Kidney (tissue), 22 donors: ENCODE measurements around the gene DACT2. TPM values are rescaled to one million over a fixed set of nuclear protein-coding genes. Genes with fewer than 3 reads are reported as not detected.

Experiments used
- DNase-seq, 5 donors: peaks; one replicate each; pipeline ENCODE4 v3.0.0-alpha.2; 2013 to 2020
- FAIRE-seq: peaks from 2 replicates; lab custom pipeline; 2012; peaks lifted over from hg19 to GRCh38; lab: Jason Lieb, UNC
- H3K27ac ChIP-seq, 2 donors: one replicate each; pipeline ENCODE4 v1.7.0; 2013; ENCODE audit warnings: low read depth in 2 of 2, low read length in 2 of 2, inconsistent platforms in 1 of 2
- H3K27me3 ChIP-seq: one replicate; pipeline ENCODE4 v1.7.1; 2013; ENCODE audit warnings: low read length, inconsistent platforms; ENCODE audit not compliant: control insufficient read depth, insufficient read depth
- H3K36me3 ChIP-seq, 3 donors: one replicate each; pipeline versions ENCODE4 v1.7.0 to v1.7.1; 2013; ENCODE audit warnings: low read length in 3 of 3, control low read depth in 1 of 3, inconsistent platforms in 1 of 3; ENCODE audit not compliant: insufficient read depth in 3 of 3, control insufficient read depth in 2 of 3
- H3K4me1 ChIP-seq, 3 donors: one replicate each; pipeline versions ENCODE4 v1.7.0 to v1.7.1; 2013; ENCODE audit warnings: low read length in 3 of 3, inconsistent platforms in 1 of 3, low read depth in 1 of 3; ENCODE audit not compliant: control insufficient read depth in 2 of 3, insufficient read depth in 2 of 3
- H3K4me3 ChIP-seq, 3 donors: one replicate each; pipeline versions ENCODE4 v1.7.0 to v1.8.1; 2013; ENCODE audit warnings: low read length in 3 of 3, control low read depth in 1 of 3, inconsistent platforms in 1 of 3
- H3K9ac ChIP-seq, 3 donors: one replicate each; pipeline versions ENCODE4 v1.7.0 to v1.7.1; 2013; ENCODE audit warnings: low read length in 3 of 3, control low read depth in 1 of 3, inconsistent platforms in 1 of 3
- H3K9me3 ChIP-seq, 3 donors: one replicate each; pipeline versions ENCODE4 v1.7.0 to v1.7.1; 2013; ENCODE audit warnings: low read length in 3 of 3, control low read depth in 1 of 3, inconsistent platforms in 1 of 3; ENCODE audit not compliant: control insufficient read depth in 2 of 3, insufficient read depth in 1 of 3
- intact Hi-C: fragments of 100-400 bp; cut with DNase I; formaldehyde crosslinking; loops from one replicate; pipeline ENCODE4 v1.11.1; 2022
- long read RNA-seq, 10 donors: library from polyadenylated mRNA in 1 of 10; unstranded in 1 of 10; transcript quantifications; one replicate each; pipeline ENCODE4 v2.0.0 and lab custom pipeline, GENCODE V29; 2021 to 2026
- polyA plus RNA-seq: library from polyadenylated mRNA; stranded (reverse); fragments of 350-450 nt; fragmentation: Illumina TruSeq; extraction: RNeasy Lipid Tissue Mini Kit (QIAGEN cat#74804); gene quantifications from one replicate; pipeline ENCODE4 v1.2.3, GENCODE V29; 2014; ENCODE audit warnings: low read depth, low replicate concordance; ENCODE audit not compliant: insufficient read depth
- total RNA-seq: library from RNA; stranded (reverse); fragmentation: NEBNext Ultra II Directional; extraction: Animal tissue kit (Norgen Biotek cat#: 25700); gene quantifications from one replicate; pipeline ENCODE4 v1.2.1, GENCODE V29; 2021
- TF ChIP-seq, protein P1 (sequence below): IDR thresholded peaks from 3 replicates; pipeline ENCODE4 v1.5.1; 2012; ENCODE audit warnings: mild to moderate bottlenecking, moderate library complexity, borderline replicate concordance; ENCODE audit not compliant: insufficient read depth; ENCODE audit errors: extremely low read depth
- donor health status: control.
- donor health status: control.
- donor health status: control.
- donor health status: control.
- donor health status: control.
- donor health status: DM: yes; HTN: yes; CAD: no.
- donor health status: Normal renal cell carcinoma (clear cell type).

The DACT2 gene, protein sequence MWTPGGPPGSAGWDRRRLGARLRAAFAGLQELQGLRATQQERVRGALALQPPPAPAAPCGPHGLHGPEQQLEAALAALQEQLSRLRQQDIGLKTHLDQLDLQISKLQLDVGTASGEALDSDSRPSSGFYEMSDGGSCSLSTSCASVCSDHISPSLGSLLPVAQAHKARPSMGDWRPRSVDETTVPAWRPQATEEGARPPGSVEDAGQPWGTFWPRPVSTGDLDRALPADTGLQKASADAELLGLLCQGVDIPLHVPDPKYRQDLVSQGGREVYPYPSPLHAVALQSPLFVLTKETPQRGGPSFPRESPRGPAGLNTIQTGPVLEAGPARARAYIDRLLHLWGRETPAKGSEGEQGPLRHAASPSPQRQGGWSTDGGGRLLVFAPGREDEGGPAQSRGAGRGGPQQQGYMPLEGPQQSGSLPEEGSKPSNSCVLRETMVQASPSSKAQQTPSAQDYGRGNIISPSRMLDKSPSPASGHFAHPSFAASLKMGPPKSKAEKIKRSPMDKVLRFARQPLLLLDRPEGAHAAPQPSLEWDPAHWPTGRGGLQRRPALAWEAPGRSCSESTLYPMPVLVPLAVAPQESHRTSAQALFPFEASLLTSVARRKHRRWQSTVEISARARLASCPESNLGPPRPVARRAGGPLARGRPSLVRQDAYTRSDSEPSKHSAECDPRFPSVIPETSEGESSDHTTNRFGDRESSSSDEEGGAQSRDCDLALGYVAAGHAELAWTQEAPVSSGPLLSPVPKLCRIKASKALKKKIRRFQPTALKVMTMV
- total RNA-seq: 5.0 TPM
- polyA plus RNA-seq: 4.8 TPM
- long read RNA-seq, donor 1, transcript DACT2-201 (4 exons, 2,942 nt): major isoform, 11 of 11 reads
- long read RNA-seq, donor 1, partial matches to known transcripts: 0 of 11 reads
- long read RNA-seq, donor 1, other reads (novel, unspliced or antisense): 0 of 11 reads
- long read RNA-seq, donor 2, transcript DACT2-201 (4 exons, 2,942 nt): major isoform, 14 of 14 reads
- long read RNA-seq, donor 2, partial matches to known transcripts: 0 of 14 reads
- long read RNA-seq, donor 2, other reads (novel, unspliced or antisense): 0 of 14 reads
- long read RNA-seq, donor 3, transcript DACT2-201 (4 exons, 2,942 nt): major isoform, 21 of 21 reads
- long read RNA-seq, donor 3, partial matches to known transcripts: 0 of 21 reads
- long read RNA-seq, donor 3, other reads (novel, unspliced or antisense): 0 of 21 reads
- long read RNA-seq, donor 4, partial matches to known transcripts: 0 of 3 reads
- long read RNA-seq, donor 4, other reads (novel, unspliced or antisense): 0 of 3 reads
- long read RNA-seq, donor 5, partial matches to known transcripts: 0 of 1 reads
- long read RNA-seq, donor 5, other reads (novel, unspliced or antisense): 0 of 1 reads
- long read RNA-seq, donor 6, transcript DACT2-201 (4 exons, 2,942 nt): major isoform, 7 of 18 reads
- long read RNA-seq, donor 6, partial matches to known transcripts: 11 of 18 reads
- long read RNA-seq, donor 6, other reads (novel, unspliced or antisense): 0 of 18 reads
- long read RNA-seq, donor 7, transcript DACT2-201 (4 exons, 2,942 nt): major isoform, 9 of 14 reads
- long read RNA-seq, donor 7, partial matches to known transcripts: 1 of 14 reads
- long read RNA-seq, donor 7, other reads (novel, unspliced or antisense): 4 of 14 reads
- long read RNA-seq, donor 8, transcript DACT2-201 (4 exons, 2,942 nt): major isoform, 5 of 5 reads
- long read RNA-seq, donor 8, partial matches to known transcripts: 0 of 5 reads
- long read RNA-seq, donor 8, other reads (novel, unspliced or antisense): 0 of 5 reads
- long read RNA-seq, donor 9, transcript DACT2-201 (4 exons, 2,942 nt): major isoform, 10 of 10 reads
- long read RNA-seq, donor 9, partial matches to known transcripts: 0 of 10 reads
- long read RNA-seq, donor 9, other reads (novel, unspliced or antisense): 0 of 10 reads
- long read RNA-seq, donor 10, transcript DACT2-201 (4 exons, 2,942 nt): major isoform, 9 of 9 reads
- long read RNA-seq, donor 10, partial matches to known transcripts: 0 of 9 reads
- long read RNA-seq, donor 10, other reads (novel, unspliced or antisense): 0 of 9 reads

DNA sequence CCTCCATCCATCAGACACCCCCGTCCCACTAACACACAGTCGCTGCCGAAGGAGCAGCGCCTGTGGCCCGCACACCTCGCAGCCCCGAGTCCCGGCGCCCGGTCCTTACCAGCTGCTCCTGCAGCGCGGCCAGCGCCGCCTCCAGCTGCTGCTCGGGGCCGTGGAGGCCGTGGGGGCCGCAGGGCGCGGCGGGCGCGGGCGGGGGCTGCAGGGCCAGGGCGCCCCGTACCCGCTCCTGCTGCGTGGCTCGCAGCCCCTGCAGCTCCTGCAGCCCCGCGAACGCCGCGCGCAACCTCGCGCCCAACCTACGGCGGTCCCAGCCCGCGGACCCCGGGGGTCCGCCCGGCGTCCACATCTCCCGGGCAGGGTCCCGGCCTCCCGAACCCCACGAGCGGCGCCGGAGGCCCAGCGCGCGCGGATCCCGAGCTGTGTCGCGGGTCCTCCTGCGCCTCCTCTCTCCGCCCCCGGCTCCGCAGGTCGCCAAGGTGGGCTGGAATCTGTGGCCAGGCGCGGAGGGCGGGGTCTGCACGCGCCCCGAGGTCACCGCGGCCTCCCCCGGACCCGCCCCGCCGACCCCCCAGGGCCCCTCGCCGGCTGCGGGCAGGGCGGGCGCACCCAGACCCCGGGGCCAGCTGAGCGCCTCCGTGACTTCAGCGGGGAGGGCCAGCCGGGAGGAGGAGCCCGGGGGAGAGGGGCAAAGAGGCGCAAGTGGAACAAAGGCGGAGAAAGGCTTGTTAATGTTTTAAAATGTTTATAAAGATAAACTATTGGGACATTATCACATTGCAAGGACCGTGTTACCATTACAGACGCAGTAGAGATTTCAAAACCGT lies at the start of gene DACT2:
Gene DACT2, minus strand, starts transcription at position 499 of the 833 bp plus-strand sequence. Its CDS starts 144 bp downstream, at position 355.
- H3K9ac ChIP-seq: peak within 1 kb of the TSS in 2 of 3 donors; percentile 3 to 51
- FAIRE-seq (no peak), DNase-seq (peak in 4 of 5 donors; percentile 66 to 80 (median 75))
- TF ChIP-seq, protein P1, sequence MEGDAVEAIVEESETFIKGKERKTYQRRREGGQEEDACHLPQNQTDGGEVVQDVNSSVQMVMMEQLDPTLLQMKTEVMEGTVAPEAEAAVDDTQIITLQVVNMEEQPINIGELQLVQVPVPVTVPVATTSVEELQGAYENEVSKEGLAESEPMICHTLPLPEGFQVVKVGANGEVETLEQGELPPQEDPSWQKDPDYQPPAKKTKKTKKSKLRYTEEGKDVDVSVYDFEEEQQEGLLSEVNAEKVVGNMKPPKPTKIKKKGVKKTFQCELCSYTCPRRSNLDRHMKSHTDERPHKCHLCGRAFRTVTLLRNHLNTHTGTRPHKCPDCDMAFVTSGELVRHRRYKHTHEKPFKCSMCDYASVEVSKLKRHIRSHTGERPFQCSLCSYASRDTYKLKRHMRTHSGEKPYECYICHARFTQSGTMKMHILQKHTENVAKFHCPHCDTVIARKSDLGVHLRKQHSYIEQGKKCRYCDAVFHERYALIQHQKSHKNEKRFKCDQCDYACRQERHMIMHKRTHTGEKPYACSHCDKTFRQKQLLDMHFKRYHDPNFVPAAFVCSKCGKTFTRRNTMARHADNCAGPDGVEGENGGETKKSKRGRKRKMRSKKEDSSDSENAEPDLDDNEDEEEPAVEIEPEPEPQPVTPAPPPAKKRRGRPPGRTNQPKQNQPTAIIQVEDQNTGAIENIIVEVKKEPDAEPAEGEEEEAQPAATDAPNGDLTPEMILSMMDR: no peak
- H3K27ac ChIP-seq: peak within 1 kb of the TSS in 1 of 2 donors; percentile 53
- peak within 1 kb of the TSS; percentile 63 to 76 (median 75) for H3K4me3 ChIP-seq
- H3K4me1 ChIP-seq: peaks cover 3 to 11% (median 10%) of the 10 kb centered on the region in 3 donors
- H3K36me3 ChIP-seq: no peaks in the 10 kb centered on the region
- intact Hi-C loops: no loop called here
- H3K9me3 ChIP-seq: no peaks in the 10 kb centered on the region
- H3K27me3 ChIP-seq: no peaks in the 10 kb centered on the region

DNA sequence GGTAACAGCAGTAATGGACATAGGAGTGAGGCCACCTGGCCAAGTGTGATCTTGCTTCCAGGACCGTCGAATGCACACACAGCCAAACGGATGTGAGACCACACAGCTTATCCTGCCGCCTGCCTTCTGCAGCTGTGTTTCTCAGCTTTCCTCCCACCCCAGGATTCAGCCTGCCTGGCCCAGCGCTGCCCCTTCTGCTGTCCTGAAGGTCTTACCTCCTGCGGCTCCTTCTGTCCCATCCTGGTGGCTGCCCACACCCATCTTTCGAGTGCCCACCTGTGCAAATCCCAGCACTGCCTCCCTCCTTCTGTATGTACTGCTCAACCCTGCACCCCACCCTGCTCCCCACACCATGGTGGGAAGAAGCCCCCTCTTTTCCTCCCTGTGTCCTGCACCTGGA lies 49.4 kb upstream of the DACT2 start:
- no peak overlapping the region for H3K4me3 ChIP-seq
- TF ChIP-seq, protein P1: no peak
- no peaks in the 10 kb centered on the region for H3K4me1 ChIP-seq
- FAIRE-seq (no peak), DNase-seq (peak in 1 of 5 donors; percentile 35)
- no peaks in the 10 kb centered on the region for H3K9me3 ChIP-seq
- H3K9ac ChIP-seq: no peak overlapping the region
- no peaks in the 10 kb centered on the region for H3K36me3 ChIP-seq
- intact Hi-C loops: no loop called here
- H3K27ac ChIP-seq: no peak overlapping the region
- no peaks in the 10 kb centered on the region for H3K27me3 ChIP-seq
